Fibroblast of the aortic adventitia (primary cell): ENCODE data around the gene PRKAG2. TPM values are rescaled to one million over a fixed set of nuclear protein-coding genes. Genes with fewer than 3 reads are reported as not detected.

Experiments used
- DNase-seq: peaks from one replicate; pipeline ENCODE4 v3.0.0-alpha.2; 2010; ENCODE audit warnings: low read depth
- H3K4me3 ChIP-seq: 2 replicates; pipeline ENCODE4 v1.5.1; 2011; ENCODE audit warnings: low read depth, mild to moderate bottlenecking, control low read depth, low read length, moderate library complexity
- total RNA-seq: library from RNA; depleted of rRNA; stranded (reverse); fragments of >200 nt; gene quantifications from 2 replicates; pipeline ENCODE4 v1.2.3, GENCODE V29; 2012; ENCODE audit warnings: low replicate concordance
- TF ChIP-seq, protein P1 (sequence below): IDR thresholded peaks from 2 replicates; pipeline ENCODE4 v1.5.1; 2011; ENCODE audit warnings: mild to moderate bottlenecking, low read length, control low read depth, inconsistent platforms; ENCODE audit not compliant: insufficient read depth

Gene PRKAG2
- total RNA-seq, 1 donor: 10.0 TPM

GRCh38 chr7:151864561-151864960, 12.4 kb downstream of the PRKAG2 start:
- no peak for DNase-seq
- TF ChIP-seq, protein P1, sequence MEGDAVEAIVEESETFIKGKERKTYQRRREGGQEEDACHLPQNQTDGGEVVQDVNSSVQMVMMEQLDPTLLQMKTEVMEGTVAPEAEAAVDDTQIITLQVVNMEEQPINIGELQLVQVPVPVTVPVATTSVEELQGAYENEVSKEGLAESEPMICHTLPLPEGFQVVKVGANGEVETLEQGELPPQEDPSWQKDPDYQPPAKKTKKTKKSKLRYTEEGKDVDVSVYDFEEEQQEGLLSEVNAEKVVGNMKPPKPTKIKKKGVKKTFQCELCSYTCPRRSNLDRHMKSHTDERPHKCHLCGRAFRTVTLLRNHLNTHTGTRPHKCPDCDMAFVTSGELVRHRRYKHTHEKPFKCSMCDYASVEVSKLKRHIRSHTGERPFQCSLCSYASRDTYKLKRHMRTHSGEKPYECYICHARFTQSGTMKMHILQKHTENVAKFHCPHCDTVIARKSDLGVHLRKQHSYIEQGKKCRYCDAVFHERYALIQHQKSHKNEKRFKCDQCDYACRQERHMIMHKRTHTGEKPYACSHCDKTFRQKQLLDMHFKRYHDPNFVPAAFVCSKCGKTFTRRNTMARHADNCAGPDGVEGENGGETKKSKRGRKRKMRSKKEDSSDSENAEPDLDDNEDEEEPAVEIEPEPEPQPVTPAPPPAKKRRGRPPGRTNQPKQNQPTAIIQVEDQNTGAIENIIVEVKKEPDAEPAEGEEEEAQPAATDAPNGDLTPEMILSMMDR: no peak
- H3K4me3 ChIP-seq: no peak overlapping the region

DNA sequence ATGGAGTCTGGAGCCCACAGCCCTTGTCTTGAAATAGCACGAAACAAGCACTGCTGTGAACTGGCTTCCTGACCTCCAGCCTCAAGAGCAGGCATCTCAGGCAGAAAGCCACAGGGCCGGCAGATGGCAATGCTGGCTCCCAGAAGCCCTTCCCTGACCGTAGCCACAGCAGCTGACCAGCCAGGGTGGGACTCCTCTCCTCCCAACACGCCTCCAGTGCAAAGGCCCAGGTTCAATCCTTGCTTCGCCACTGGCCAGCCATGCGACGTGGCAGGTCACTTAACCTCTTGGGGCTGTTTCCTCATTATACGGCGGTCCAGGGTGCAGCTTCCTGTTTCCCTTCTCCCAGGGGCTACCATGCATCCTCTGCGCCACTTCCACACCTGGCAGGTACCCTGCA, 12.8 kb downstream of the PRKAG2 start:
- TF ChIP-seq, protein P1: no peak
- no peak for DNase-seq
- no peak overlapping the region for H3K4me3 ChIP-seq

DNA sequence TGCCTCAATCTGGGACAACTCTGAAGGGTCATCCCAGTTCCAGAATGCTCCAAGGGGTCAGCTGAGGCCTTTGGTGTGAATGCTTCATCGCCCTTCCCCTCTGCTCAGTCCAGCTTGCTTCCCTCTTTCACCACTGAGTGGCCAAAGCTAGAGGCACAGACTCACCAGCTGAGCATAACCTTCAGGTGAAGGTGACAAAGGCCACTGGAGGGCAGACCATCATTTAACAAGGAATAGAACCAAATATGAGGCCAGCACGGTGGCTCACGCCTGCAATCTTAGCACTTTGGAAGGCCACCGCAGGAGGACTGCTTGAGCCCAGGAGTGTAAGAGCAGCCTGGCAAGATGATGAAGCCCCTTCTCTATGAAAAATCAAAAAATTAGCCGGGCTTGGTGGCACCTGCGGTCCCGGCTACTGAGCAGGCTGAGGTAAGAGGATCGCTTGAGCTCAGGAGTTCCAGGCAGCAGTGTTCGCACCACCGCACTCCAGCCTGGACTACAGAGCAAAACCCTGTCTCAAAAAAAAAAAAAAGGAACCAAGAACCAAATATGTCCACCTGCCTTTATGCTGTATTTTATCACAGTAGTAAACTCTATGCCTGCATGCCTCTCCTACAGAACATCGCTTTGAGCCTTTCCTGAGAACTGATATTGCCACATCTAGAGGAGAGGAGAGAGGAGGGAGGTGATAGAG, 13.4 kb downstream of the PRKAG2 start:
- TF ChIP-seq, protein P1: no peak
- DNase-seq: no peak
- H3K4me3 ChIP-seq: no peak overlapping the region

DNA sequence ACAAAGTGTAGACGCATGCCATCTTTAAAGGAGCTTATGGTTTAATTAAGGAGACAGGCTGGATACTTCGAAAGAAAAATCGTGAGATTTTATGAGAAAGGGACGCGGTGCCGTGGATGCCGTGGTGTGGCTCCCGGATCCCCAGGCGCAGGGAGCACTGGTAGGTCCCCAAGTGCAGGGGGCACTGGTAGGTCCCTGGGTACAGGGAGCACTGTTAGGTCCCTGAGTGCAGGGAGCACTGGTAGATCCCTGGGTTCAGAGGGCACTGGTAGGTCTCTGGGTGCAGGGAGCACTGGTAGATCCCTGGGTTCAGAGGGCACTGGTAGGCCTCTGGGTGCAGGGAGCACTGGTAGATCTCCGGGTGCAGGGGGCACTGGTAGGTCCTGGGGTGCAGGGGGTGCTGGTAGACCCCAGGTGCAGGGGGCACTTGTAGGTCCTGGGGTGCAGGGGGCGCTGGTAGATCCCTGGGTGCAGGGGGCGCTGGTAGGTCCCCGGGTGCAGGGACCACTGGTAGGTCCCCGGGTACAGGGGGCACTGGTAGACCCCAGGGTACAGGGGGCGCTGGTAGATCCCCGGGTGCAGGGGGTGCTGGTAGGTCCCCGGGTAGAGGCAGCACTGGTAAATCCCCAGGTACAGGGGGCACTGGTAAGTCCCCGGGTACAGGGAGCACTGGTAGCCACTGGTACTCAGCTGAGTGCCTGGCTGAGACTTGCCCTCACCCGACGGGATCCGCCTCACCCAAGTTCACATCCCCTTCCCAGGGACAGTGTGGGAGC, 14.1 kb downstream of the PRKAG2 start:
- no peak for DNase-seq
- TF ChIP-seq, protein P1: no peak

DNA sequence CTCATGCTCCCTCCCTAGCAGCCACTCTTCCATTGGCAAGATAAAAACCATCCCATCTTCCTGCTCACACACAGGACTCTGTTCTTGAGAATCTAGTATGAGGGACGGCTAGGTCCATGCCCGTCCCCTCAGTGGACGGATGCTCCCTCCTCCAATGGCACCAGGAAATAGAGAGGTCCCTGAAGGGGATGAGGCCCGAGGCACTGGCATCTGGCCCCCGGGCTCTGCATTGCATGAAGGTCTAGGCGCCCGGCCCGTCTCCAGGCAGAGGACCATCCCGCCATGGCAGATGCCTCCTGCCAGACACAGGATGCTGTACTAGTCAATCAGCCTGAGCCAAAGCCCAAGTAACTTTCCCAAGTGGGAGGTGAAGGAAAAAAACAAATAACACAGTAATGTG, 15.0 kb downstream of the PRKAG2 start:
- H3K4me3 ChIP-seq: no peak overlapping the region
- no peak for DNase-seq
- TF ChIP-seq, protein P1: no peak

More for the DNA sequence above, 14.1 kb downstream of the PRKAG2 start:
- no peak overlapping the region for H3K4me3 ChIP-seq

DNA sequence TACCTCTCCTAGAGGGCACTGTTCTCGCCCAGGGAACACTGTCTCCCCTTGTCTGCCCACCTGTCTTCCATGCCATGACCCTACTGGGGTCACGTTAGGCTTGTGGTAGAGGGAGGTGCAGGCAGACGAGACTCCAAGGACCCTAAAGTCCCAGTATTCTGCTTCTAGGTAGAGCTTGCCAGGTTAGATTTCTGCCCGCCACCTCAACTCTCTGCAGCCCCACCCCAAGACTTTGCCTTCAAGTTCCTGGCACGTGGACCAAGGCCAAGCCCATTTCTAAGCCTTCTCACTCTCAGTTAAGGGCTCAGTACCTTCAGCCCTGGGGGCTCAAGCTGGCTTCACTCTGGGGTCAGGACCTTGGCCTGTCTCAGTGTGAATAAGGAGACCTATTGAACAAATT, 16.1 kb downstream of the PRKAG2 start:
- no peak for DNase-seq
- TF ChIP-seq, protein P1: no peak
- no peak overlapping the region for H3K4me3 ChIP-seq
